GM18498 (cell line): ENCODE results near the gene SCG3.

Experiments
- ATAC-seq: cut with Tn5 transposase; IDR thresholded peaks from one replicate; pipeline ENCODE4 v1.9.1; 2021; ENCODE audit warnings: mild to moderate bottlenecking, moderate library complexity; ENCODE audit not compliant: unreplicated experiment

SCG3 gene

GRCh38 chr15:51755790-51756189, 74.5 kb downstream of the SCG3 start:
- ATAC-seq = no peak

- no peak for ATAC-seq
Measured at GRCh38 chr15:51756482-51756881, 75.2 kb downstream of the SCG3 start.

GRCh38 chr15:51757450-51757849, 76.1 kb downstream of the SCG3 start:
- no peak for ATAC-seq

GRCh38 chr15:51758645-51759044, 77.3 kb downstream of the SCG3 start:
- no peak for ATAC-seq

- ATAC-seq = no peak
Measured at GRCh38 chr15:51759557-51760070, 78.3 kb downstream of the SCG3 start.

- no peak for ATAC-seq
Measured at GRCh38 chr15:51760805-51761204, 79.5 kb downstream of the SCG3 start.

GRCh38 chr15:51765751-51766150, 84.4 kb downstream of the SCG3 start:
- no peak for ATAC-seq

GRCh38 chr15:51766341-51766740, 85.0 kb downstream of the SCG3 start:
- no peak for ATAC-seq

GRCh38 chr15:51768018-51768417, 86.7 kb downstream of the SCG3 start:
- ATAC-seq = no peak
